Lung (tissue), 12 donors: ENCODE data around the gene COMMD9. TPM values are rescaled to one million over a fixed set of nuclear protein-coding genes. Genes with fewer than 3 reads are reported as not detected.

Experiments used
- ATAC-seq: fragments of 200-7000 bp; cut with Tn5 transposase; one replicate; pipeline ENCODE4 v1.9.1; 2020; ENCODE audit warnings: moderate number of reproducible peaks; ENCODE audit not compliant: insufficient read depth, low FRiP score
- DNase-seq, 3 donors: peaks; one replicate each; pipeline ENCODE4 v3.0.0-alpha.2; 2013 to 2017
- H3K27ac ChIP-seq, 2 donors: one replicate each; pipeline ENCODE4 v1.5.1; 2013; ENCODE audit warnings: mild to moderate bottlenecking in 2 of 2, moderate library complexity in 2 of 2, control low read depth in 1 of 2, inconsistent platforms in 1 of 2, low read depth in 1 of 2, low read length in 1 of 2
- H3K27me3 ChIP-seq, 3 donors: one replicate each; pipeline ENCODE4 v1.5.1; 2013; ENCODE audit warnings: low read length in 2 of 3; ENCODE audit not compliant: control insufficient read depth in 3 of 3, insufficient read depth in 3 of 3
- H3K36me3 ChIP-seq, 4 donors: one replicate each; pipeline ENCODE4 v1.5.1; 2013; ENCODE audit warnings: low read length in 4 of 4, mild to moderate bottlenecking in 1 of 4, moderate library complexity in 1 of 4; ENCODE audit not compliant: control insufficient read depth in 4 of 4, insufficient read depth in 4 of 4
- H3K4me1 ChIP-seq, 5 donors: one replicate each; pipeline ENCODE4 v1.5.1; 2013; ENCODE audit warnings: low read length in 5 of 5, mild to moderate bottlenecking in 2 of 5, moderate library complexity in 1 of 5; ENCODE audit not compliant: control insufficient read depth in 5 of 5, insufficient read depth in 5 of 5
- H3K4me3 ChIP-seq: one replicate; pipeline ENCODE4 v1.5.1; 2013; ENCODE audit warnings: mild to moderate bottlenecking, control low read depth, moderate library complexity
- H3K9ac ChIP-seq, 2 donors: one replicate each; pipeline ENCODE4 v1.5.1; 2013; ENCODE audit warnings: low read length in 2 of 2, control low read depth in 1 of 2; ENCODE audit not compliant: insufficient read depth in 1 of 2
- H3K9me3 ChIP-seq, 4 donors: one replicate each; pipeline ENCODE4 v1.5.1; 2013; ENCODE audit warnings: low read length in 3 of 4, mild to moderate bottlenecking in 1 of 4, moderate library complexity in 1 of 4; ENCODE audit not compliant: control insufficient read depth in 4 of 4, insufficient read depth in 3 of 4
- CTCF ChIP-seq: IDR thresholded peaks from 2 replicates; pipeline ENCODE4 v1.5.1; 2012; ENCODE audit warnings: mild to moderate bottlenecking; ENCODE audit errors: control extremely low read depth, extremely low read depth
- WGBS, 2 donors: extraction: QIAGEN DNeasy Blood & Tissue Kit; methylation state at CpG; one replicate each; pipeline ENCODE4 v1.1.7; 2013; 5-methylcytosine and 5-hydroxymethylcytosine counted together
- polyA plus RNA-seq, 2 donors: library from polyadenylated mRNA; stranded (reverse); fragments of 200-250 nt; gene quantifications; one replicate each; pipeline ENCODE4 v1.2.1, GENCODE V29; 2013
- total RNA-seq, 2 donors: library from RNA; depleted of rRNA in 1 of 2; stranded (reverse); fragments of >200 nt in 1 of 2; gene quantifications; one replicate each; pipeline ENCODE4 v1.2.1, GENCODE V29; 2014 to 2021
- donor health status: control.
- donor health status: control.
- donor health status: Bipolar disorder and iron deficiency.
- donor health status: healthy.
- donor health status: DM: yes; HTN: yes; CAD: no.

The COMMD9 gene
- total and polyA plus RNA-seq, 4 donors, result 41.8 to 66.8 (median 44.6) TPM

- no peaks in the 10 kb centered on the region for H3K9me3 ChIP-seq
- DNase-seq (peak in 2 of 3 donors; percentile 53 to 79), ATAC-seq (no peak)
- no peak for TF ChIP-seq CTCF
- H3K27ac ChIP-seq, result no peak overlapping the region
- H3K4me1 ChIP-seq, result peaks cover 0 to 10% (median 7%) of the 10 kb centered on the region in 5 donors
- H3K27me3 ChIP-seq, result no peaks in the 10 kb centered on the region
- no peak overlapping the region for H3K9ac ChIP-seq
- H3K36me3 ChIP-seq, result no peaks in the 10 kb centered on the region
- H3K4me3 ChIP-seq, result no peak overlapping the region
Measured at GRCh38 chr11:36237391-36237790, 51.8 kb downstream of the COMMD9 start.

GRCh38 chr11:36235750-36236149 is 53.5 kb downstream of the COMMD9 start:
- Histone ChIP-seq H3K27me3 (no peaks in the 10 kb centered on the region), H3K4me1 (peaks cover 0 to 24% (median 7%) of the 10 kb centered on the region in 5 donors), H3K36me3 (no peaks in the 10 kb centered on the region), H3K4me3 (no peak overlapping the region), H3K27ac (no peak overlapping the region), H3K9me3 (no peaks in the 10 kb centered on the region), H3K9ac (no peak overlapping the region)
- ATAC-seq (no peak), DNase-seq (no peak)
- 79 to 96% methylated on average over 3 of the region's 3 CpGs for WGBS, 2 donors
- no peak for TF ChIP-seq CTCF

GRCh38 chr11:36234825-36235224 is 54.4 kb downstream of the COMMD9 start:
- 95 to 97% methylated on average over 2 of the region's 2 CpGs for WGBS, 2 donors
- Histone ChIP-seq H3K4me1 (peaks cover 0 to 27% (median 7%) of the 10 kb centered on the region in 5 donors), H3K27me3 (no peaks in the 10 kb centered on the region), H3K9me3 (no peaks in the 10 kb centered on the region), H3K27ac (no peak overlapping the region), H3K9ac (no peak overlapping the region), H3K36me3 (no peaks in the 10 kb centered on the region), H3K4me3 (no peak overlapping the region)
- DNase-seq (no peak), ATAC-seq (no peak)
- no peak for TF ChIP-seq CTCF

- Histone ChIP-seq H3K27me3 (no peaks in the 10 kb centered on the region), H3K36me3 (no peaks in the 10 kb centered on the region), H3K9me3 (no peaks in the 10 kb centered on the region), H3K4me1 (peaks cover 0 to 27% (median 7%) of the 10 kb centered on the region in 5 donors), H3K4me3 (no peak overlapping the region), H3K9ac (no peak overlapping the region), H3K27ac (no peak overlapping the region)
- DNase-seq (peak; percentile 59 to 91 (median 89)), ATAC-seq (no peak)
- no peak for TF ChIP-seq CTCF
- WGBS, 2 donors, result 59 to 76% methylated on average over 3 of the region's 3 CpGs
Measured at GRCh38 chr11:36233204-36233603, 56.0 kb downstream of the COMMD9 start.
